ENCODE measurements around the gene RSRC1.

The RSRC1 gene

GRCh38 chr3:158128755-158129154 lies 18.9 kb downstream of the RSRC1 start:
- no peak for DNase-seq (ENCODE audit: low spot score)

GRCh38 chr3:158134363-158134762 lies 24.5 kb downstream of the RSRC1 start:
- DNase-seq (ENCODE audit: low spot score), result no peak

DNA sequence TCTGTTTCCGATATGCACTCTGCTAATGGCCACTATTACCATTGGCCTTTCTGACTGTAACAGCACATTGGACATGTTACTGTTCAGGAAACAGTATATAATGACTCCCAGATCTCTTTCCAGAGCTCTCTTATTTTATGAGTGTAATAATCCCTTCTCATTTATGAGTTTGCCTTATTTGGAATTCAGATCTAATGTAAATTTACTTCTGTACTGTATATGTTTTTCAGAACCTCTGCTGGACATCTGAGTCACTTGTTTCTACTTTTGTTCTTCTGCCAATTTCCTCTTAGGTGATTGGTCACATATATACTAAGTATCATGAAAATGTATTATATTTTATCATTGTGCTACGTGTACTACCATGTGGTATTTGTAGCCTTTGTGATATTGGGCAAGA lies 30.5 kb downstream of the RSRC1 start:
- no peak for DNase-seq (ENCODE audit: low spot score)

GRCh38 chr3:158148218-158148617 lies 38.3 kb downstream of the RSRC1 start:
- DNase-seq (ENCODE audit: low spot score), result no peak

DNA sequence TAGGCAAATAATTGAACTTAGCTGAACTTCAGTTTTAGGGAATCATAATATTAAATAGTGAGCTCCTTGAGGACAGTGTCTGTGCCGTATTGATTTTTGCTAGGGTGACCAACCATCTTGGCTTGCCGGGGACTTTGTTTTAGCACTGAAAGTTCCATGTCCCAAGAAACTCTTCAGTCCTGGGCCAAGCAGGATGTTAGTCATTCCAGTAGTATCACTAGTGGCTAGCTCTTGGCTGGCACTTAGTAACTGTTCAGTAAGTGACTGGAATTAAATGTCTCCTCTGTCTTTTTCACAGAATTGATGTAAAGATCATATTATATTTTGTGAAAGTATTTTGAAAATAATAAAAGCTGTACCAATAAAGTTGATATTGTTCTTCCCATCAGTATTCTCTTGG lies 42.3 kb downstream of the RSRC1 start:
- DNase-seq (ENCODE audit: low spot score), result peak; percentile 30

DNA sequence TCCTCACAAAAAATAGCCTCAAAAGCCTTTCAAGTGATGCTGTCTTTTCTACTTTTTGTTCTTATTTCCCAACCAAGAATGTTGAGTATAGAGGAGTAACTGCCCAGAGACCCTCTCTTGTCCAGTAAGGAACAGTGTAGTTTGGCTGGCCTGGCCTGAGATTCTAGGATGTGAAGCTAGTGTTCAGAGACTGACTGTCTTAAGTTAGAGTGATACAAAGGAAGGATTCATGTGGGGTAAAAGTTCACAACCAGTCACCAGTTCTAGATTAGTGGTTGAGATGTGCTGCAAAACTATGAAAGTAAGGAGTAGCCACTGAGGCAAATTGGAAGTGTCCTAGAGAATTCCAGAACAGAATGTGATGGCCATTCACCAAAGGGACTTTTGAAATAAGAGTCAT lies 49.1 kb downstream of the RSRC1 start:
- no peak for DNase-seq (ENCODE audit: low spot score)

- no peak for DNase-seq (ENCODE audit: low spot score)
Measured at GRCh38 chr3:158159714-158160113, 49.8 kb downstream of the RSRC1 start.

- DNase-seq (ENCODE audit: low spot score), result peak; percentile 75
Measured at GRCh38 chr3:158160958-158161357, 51.1 kb downstream of the RSRC1 start.

DNA sequence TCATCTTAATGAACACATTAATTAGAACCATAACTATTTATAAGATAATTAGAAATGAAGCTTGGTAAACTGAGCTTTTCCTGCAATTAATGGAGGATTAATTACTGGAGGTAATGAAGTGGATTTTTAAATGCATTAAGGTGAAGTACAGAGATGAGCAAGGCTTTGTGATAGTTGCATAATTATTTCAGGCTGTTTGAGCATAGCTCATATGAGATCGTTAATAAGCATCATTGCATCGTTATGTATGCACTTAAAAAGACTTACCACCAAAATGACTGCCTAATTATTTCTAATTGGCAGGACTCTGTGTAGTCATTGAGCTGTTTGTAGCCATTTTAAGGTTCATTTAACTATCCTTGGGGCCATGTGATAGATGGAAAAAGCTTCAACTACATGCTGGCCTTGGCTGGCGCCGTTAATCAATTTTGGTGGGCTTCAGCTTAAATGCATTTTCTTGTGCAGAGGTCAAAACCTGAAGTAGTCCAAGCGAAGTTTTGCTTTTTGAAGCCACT lies 55.3 kb downstream of the RSRC1 start:
- no peak for DNase-seq (ENCODE audit: low spot score)

GRCh38 chr3:158165730-158166129 lies 55.8 kb downstream of the RSRC1 start:
- no peak for DNase-seq (ENCODE audit: low spot score)

DNA sequence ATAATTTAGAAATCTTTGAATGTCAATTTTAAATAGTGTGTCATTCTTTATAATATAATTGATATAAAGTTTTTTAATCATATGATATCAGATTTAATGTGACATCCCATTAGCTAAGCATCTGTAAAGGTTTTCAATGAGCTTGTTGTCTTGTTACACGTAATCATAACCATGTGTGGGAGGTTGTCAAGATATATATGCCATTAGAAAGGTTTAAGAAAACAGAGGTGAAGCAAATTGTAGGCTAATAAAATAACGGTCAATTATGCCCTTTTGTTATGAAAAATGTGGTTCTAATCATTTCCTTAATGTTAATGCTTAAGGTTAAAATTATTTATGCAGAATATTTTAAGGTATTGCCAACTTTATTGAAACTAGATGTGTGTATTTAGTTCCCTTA lies 56.3 kb downstream of the RSRC1 start:
- no peak for DNase-seq (ENCODE audit: low spot score)

DNA sequence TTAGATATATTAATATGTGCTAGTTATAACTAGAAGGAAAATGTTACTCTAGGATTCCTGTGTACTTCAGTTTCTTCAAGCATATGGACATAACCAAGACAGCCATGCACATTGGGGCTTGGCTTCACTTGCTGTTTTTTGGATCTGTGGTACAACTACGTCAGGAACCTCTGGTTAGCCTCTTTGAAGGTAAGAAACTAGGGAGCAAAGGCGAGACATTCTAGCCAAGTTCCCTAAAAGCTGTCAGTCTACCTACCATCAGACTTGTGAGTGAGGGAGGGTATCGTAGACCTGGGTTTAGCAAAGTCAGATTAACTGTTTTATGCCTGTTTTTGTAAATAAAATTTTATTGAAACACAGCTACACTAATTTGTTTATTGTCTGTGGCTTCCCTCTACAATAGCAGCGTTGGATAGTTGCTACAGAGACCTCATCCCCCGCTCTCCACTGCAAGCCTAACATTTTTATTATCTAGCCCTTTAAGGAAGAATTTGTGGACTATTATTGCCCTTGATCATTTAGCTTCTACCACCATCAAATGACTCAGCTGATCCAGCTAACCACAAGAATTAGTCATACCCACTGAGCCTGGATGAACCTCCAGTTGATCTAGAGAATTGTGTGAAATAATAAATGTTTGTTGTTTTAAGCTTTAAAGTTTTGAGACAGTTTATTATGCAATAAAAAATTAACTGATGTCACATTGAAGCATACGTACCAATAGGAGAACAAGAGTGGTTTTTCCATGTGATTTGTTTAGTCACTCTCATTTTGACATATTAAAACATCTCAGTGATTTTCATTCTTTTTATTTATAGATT lies 58.1 kb downstream of the RSRC1 start:
- DNase-seq (ENCODE audit: low spot score), result peak; percentile 86

- no peak for DNase-seq (ENCODE audit: low spot score)
Measured at GRCh38 chr3:158169091-158169491, 59.2 kb downstream of the RSRC1 start.

DNA sequence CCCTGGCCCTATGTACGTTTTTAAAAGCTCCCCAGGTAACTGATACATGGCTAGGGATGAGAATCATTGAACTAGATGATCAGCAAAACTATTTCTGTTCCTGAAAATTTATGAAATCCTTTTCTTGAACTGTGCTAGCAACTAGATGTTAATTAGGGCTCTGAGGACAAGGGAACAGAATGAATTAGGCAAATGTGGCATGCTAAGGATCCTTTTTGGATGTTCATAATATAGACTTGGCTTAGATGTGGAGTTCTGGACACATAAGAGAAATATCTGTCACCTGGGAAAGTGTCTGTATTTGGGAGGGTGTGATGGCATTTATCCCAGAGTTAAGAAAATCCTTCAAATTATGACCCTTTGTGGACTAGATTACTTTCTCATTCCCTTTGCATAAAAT lies 71.2 kb downstream of the RSRC1 start:
- no peak for DNase-seq (ENCODE audit: low spot score)

- DNase-seq (ENCODE audit: low spot score), result no peak
Measured at GRCh38 chr3:158185711-158186110, 75.8 kb downstream of the RSRC1 start.

GRCh38 chr3:158200955-158201354 lies 91.1 kb downstream of the RSRC1 start:
- no peak for DNase-seq (ENCODE audit: low spot score)

- no peak for DNase-seq (ENCODE audit: low spot score)
Measured at GRCh38 chr3:158205324-158205723, 95.4 kb downstream of the RSRC1 start.

DNA sequence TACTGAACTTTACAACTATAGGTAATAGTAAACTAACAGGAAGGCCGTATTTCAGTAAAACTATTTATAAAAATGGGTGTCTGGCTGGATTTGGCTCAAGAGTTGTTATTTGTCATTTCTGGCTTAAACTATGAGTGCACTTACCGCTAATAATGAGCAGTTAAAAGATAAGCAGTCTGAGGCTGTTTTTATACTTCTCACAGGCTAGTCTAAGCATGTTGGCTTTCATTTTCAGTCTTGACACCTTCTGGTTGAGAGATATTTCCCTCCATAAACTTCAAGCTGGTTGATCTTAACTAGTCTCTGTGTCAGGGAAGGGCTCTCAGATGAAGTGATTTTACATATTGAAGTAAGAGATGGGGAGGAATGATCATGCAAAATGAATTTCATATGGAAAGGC lies 96.1 kb downstream of the RSRC1 start:
- no peak for DNase-seq (ENCODE audit: low spot score)

DNA sequence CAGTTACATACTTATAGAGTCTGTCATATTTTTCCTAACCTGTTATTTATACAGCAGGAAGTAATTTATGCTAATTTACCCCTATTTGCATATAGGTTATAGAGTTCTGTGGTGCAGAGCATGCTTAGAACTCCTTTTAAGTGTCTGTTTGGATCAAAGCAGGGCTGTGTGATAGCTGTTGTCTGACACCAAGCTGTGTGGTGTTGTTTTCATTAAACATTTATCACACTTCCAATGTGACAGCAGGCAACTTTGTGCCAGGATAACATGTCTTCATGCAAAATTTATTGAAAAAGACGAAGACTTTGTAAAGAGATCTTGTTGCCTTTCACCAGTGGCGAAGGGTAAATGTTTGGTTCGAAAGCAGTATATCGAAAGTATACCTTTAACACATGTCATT lies 100.2 kb downstream of the RSRC1 start:
- no peak for DNase-seq (ENCODE audit: low spot score)

DNA sequence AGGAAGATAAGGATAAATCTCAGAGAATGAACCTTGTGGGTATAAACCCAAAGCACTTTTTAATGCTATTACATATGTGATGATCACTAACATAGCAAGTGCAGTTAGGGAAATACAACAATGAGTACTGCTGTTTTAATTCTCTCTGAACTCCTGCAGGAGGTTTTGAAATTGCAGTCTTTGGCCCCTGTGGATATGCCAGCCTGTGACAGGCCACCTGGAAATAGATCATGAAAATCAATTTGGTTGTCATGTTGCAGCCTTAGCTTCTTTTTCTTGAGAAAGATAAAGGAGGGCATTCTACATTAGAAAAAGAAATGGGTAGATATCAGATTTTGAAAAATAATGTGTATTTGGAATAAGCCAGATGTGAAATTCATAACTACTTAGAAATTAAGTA lies 103.6 kb downstream of the RSRC1 start:
- DNase-seq (ENCODE audit: low spot score), result no peak

- no peak for DNase-seq (ENCODE audit: low spot score)
Measured at GRCh38 chr3:158217992-158218391, 108.1 kb downstream of the RSRC1 start.

DNA sequence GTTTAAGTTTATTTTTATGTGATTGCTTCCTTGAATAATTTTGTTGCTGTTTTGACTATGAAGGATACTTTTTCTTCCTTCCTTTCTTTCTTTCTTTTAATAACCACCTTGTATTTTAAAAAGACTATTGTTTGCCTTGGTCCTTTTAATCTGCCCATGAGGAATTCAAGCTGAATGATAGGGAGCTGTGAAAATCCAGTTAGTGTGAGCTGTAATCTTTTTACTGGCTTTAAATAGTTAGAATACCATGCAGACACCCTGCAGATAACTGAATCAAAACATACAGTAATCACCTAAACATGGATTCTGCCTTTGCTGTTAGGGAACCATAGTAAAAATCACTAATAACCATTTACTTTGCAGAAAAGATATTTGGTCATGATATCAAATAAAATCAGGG lies 110.7 kb downstream of the RSRC1 start:
- no peak for DNase-seq (ENCODE audit: low spot score)

- no peak for DNase-seq (ENCODE audit: low spot score)
Measured at GRCh38 chr3:158221426-158221825, 111.5 kb downstream of the RSRC1 start.

DNA sequence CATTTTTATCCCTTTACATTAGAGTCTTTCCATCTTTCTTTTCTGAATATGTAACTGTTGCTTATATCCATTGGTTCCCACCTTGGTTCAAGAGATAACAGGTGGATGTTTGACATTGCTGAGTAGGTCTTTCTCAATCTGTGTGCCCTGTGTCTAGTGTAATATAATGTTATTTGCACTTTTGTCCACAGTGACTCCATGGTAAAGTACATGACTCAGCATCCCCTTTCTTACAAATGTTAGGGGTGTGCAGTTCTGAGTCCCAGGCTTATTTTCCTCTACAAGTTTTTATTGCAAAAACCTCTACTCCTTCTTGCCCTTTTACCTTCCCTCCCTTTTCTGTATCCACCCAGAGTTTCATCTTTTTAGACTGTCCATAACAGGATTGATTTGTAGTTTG lies 116.5 kb downstream of the RSRC1 start:
- DNase-seq (ENCODE audit: low spot score), result no peak

All from RKO (cell line).